GM12872 (cell line): ENCODE results near the gene PRKN.

Experiments
- TF ChIP-seq, protein P1 (sequence below): IDR thresholded peaks from 3 replicates; pipeline ENCODE4 v1.5.1; 2011; ENCODE audit warnings: low read depth, mild to moderate bottlenecking, low read length, moderate library complexity; ENCODE audit not compliant: insufficient read depth

The PRKN gene

DNA sequence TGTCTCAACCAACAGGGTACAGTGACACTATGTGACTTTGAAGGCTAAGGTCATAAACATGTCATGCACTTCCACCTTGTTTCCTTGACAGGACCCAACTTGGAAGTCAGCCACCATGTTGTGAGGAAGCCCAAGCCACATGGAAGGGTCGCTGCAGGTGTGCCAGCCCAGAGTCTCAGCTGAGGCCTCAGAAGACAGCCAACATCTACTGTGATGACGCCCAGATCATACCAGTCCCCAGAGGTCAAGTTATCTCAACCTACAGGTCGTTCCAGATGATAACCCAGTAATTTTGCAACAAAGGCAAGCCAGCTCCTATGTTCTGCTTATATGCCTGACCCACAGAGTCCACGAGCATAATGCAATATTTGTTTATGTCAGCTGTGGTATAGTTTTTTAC is 1077.7 kb downstream of the PRKN start:
- TF ChIP-seq, protein P1, sequence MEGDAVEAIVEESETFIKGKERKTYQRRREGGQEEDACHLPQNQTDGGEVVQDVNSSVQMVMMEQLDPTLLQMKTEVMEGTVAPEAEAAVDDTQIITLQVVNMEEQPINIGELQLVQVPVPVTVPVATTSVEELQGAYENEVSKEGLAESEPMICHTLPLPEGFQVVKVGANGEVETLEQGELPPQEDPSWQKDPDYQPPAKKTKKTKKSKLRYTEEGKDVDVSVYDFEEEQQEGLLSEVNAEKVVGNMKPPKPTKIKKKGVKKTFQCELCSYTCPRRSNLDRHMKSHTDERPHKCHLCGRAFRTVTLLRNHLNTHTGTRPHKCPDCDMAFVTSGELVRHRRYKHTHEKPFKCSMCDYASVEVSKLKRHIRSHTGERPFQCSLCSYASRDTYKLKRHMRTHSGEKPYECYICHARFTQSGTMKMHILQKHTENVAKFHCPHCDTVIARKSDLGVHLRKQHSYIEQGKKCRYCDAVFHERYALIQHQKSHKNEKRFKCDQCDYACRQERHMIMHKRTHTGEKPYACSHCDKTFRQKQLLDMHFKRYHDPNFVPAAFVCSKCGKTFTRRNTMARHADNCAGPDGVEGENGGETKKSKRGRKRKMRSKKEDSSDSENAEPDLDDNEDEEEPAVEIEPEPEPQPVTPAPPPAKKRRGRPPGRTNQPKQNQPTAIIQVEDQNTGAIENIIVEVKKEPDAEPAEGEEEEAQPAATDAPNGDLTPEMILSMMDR, result no peak

DNA sequence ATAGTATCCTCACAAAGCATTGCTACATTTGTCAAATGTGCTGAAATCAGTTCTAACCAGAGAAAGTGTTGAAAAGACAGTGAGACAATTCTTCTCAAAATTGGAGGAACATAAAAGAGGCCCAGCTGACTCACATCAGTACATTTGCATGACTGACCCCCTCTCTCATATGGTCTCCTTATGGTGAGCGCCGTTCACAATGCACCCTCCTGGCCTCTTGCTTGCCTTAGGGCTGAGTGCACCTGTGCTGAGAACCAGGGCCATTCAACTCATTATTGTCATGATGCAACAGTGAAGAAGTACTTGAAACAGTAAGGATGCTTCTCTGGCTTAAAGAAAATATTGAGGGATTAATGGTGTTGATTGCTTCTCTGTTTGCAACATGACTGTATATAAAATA is 1078.5 kb downstream of the PRKN start:
- TF ChIP-seq, protein P1, result no peak

DNA sequence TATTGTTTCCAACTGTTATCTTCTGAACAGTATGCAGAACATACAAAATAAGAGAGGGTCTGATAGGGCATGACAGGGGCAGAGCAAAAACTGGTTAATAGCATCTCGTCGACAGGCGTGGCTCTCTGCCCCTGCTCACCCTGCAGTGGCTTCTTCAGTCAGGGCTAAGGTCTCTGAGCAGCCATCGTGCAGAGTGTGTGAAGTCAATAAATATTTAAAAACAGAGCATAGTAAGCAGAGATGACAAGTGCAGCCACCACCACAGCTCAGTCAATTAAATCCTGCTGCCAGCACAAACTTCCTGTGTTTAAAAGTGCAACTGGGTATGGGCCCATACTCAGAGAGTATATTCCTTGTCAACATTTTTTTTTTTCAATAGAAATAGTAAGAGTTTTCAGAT is 1080.3 kb downstream of the PRKN start:
- TF ChIP-seq, protein P1, result no peak

DNA sequence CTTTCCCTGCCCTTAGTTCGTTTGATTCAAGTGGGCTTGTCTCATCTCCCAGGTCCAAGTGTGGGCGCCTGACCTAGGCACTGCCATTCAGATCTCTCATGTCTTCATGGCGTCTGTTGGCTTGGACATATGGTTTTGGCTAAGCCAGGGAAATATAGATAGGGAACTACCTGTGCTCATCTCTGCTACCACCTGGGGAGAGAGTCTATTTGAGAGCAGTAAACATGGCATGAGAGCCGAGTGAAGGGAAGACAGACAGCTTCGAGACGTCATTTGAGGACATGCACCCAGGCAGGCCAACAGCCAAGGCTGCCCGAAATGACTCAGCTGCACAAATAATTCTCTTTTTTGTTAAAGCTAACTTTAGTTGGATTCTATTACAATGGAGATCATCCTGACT is 1083.0 kb downstream of the PRKN start:
- TF ChIP-seq, protein P1, result no peak

DNA sequence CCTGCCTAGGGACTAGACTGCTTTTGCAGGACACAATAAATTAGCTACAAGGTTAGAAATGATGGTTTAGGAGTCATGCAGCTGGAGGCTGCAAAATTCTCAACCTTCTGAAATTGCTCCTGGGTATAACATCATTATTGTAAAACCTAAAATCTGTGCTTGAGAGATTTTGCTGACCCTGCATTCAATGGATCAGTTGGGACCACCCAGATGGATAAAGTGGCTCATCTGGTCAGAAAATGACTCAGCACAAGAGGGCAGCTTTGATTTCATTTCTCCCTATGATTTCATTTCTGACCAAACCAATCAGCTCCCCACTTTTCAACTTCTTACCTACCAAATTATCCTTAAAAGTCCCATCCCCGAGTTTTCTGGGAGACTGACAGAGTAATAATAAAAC is 1086.4 kb downstream of the PRKN start:
- TF ChIP-seq, protein P1, result no peak

DNA sequence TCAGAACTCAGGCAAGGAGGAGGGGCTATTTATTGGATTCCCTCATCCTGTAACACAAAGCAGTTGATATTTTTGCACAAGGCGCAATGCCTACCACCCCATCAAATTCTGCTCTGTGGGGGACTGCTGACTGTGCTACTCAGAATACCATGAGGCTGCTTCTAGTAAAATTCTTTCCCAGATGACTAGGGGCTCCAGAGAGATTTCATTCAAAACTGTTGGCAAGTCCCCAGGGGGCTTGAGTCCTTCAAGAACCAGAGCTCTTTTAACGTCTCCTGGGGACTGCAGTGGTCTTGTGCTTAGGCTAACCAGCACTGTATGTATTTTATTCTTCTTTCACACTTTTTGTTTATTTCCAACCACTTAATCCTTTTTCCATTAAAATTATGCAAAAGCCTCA is 1087.8 kb downstream of the PRKN start:
- TF ChIP-seq, protein P1, result no peak

DNA sequence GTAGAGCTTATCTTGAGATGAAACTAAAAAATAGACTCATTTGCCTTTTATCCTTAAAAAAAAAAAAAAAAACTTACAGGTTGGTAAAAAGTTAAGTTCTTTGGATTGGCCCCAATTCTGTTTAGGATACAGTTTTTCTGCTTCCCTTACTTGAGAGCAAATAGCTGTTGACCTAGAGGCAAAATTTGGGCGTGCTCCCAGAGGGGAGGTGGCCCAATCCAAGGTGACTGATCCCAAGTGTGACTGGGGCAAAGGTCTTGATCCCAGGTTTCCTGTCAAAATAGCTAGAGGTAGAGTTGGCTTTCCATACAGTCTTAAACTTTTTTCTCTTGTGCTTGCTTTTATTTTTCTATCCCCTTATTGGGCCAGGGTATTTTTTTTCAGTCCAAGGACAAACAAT is 1089.9 kb downstream of the PRKN start:
- TF ChIP-seq, protein P1, result no peak
